Epithelial cell of proximal tubule (primary cell): Measurements from ENCODE around the gene SLC25A42. TPM values are rescaled to one million over a fixed set of nuclear protein-coding genes. Genes with fewer than 3 reads are reported as not detected.

ENCODE experiments used
- DNase-seq: peaks from one replicate; pipeline ENCODE4 v3.0.0-alpha.2; 2011; ENCODE audit warnings: low read depth
- H3K4me3 ChIP-seq: 2 replicates; pipeline ENCODE4 v1.5.1; 2011; ENCODE audit warnings: low read depth, mild to moderate bottlenecking, low read length
- total RNA-seq: library from RNA; depleted of rRNA; stranded (reverse); fragments of >200 nt; gene quantifications from 2 replicates; pipeline ENCODE4 v1.2.3, GENCODE V29; 2015
- TF ChIP-seq, protein P1 (sequence below): conservative IDR thresholded peaks from 2 replicates; pipeline ENCODE4 v1.5.1; 2012; ENCODE audit warnings: low read depth, mild to moderate bottlenecking, low read length

SLC25A42 gene
- total RNA-seq, 1 donor from 2014 or later, result 2.9 TPM

DNA sequence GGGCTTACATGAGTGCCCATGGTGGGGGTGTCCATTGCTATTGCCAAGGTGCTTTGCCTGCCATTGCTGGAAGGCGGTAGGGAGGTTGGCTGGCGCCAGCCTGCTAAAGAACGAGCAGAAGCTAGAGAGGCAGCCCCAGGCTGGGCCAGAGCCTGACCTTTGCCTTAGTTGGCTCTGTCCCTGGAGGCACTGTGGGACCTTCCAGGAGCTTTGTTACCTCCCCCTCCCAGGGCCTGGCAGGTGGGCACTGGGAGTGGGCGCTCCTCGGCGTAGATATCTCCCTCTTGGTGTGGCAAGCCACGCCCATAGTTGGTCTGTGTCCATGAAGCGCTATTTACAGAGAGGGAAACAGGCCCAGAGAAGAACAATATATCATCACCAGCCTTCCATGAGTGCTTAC lies 2.3 kb upstream of the SLC25A42 start:
- TF ChIP-seq, protein P1, sequence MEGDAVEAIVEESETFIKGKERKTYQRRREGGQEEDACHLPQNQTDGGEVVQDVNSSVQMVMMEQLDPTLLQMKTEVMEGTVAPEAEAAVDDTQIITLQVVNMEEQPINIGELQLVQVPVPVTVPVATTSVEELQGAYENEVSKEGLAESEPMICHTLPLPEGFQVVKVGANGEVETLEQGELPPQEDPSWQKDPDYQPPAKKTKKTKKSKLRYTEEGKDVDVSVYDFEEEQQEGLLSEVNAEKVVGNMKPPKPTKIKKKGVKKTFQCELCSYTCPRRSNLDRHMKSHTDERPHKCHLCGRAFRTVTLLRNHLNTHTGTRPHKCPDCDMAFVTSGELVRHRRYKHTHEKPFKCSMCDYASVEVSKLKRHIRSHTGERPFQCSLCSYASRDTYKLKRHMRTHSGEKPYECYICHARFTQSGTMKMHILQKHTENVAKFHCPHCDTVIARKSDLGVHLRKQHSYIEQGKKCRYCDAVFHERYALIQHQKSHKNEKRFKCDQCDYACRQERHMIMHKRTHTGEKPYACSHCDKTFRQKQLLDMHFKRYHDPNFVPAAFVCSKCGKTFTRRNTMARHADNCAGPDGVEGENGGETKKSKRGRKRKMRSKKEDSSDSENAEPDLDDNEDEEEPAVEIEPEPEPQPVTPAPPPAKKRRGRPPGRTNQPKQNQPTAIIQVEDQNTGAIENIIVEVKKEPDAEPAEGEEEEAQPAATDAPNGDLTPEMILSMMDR, result no peak
- DNase-seq, result no peak
- no peak overlapping the region for H3K4me3 ChIP-seq

DNA sequence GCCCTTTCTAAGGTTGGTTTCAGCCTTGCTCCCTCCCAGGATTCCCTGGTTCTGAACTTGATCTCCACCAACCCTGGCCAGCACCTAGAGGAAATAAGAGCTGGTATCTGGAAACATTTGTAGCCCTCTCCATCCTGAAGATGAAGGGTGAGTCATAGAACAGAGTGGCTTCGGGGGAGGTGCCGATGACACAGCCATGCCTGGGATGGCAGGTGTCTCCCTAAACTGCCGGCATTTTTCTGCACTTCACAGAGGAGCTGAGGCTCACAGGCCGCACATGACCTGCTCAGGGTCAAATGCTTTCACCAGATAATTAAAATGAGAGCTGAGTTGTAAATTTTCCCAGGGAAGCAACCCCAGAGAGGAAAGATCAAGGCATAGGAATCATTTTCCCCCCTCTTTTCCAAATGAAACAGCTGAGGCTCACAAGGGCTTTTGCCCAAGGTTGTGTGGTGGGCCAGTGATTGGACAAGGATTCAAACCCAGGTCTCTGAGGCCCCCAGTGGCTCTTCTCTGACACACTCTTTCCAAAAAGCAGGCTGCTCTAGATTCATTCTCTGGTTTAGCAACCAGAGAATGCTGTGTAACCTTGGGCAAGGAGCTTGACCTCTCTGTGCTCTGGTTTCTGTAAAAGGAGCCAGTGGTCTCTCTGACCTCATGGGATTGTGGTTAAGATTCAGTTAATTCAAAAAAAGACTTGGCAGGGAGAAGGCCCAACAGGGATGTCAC lies 1.2 kb upstream of the SLC25A42 start:
- TF ChIP-seq, protein P1, result no peak

DNA sequence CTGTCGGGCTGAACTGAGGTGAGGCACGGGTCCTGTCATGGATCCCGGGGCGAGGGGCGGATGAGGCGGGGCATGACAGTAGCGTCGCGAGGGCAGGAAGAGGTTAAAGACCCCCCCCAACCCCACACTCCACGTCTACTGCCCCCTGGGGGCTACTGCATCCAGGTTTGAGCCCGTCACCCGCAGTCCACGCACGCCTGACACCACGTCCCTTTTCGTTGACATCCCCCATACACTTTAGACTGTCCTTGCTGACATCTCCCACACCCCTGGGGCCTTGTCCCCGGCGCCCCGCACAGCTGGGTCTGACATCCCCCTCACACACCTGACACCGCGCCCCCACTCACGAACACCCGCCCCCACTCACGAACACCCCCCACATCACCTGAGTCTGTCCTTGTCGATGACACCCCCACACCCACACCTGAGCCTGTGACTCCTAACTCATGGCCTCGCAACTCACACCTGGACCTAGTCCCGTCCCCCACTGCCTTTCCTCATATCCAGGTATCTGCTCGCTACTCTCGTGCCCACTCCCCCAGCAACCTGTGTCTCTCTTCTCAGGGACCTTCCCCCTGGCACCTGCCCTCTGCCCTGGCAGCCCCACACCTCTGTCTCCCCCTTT lies 416 bp downstream of the SLC25A42 start:
- DNase-seq, result no peak
- TF ChIP-seq, protein P1, result peak; percentile 35
- H3K4me3 ChIP-seq, result peak overlapping the region; percentile 68

More for the DNA sequence above, 1.2 kb upstream of the SLC25A42 start:
- peak overlapping the region; percentile 68 for H3K4me3 ChIP-seq
- DNase-seq, result no peak

DNA sequence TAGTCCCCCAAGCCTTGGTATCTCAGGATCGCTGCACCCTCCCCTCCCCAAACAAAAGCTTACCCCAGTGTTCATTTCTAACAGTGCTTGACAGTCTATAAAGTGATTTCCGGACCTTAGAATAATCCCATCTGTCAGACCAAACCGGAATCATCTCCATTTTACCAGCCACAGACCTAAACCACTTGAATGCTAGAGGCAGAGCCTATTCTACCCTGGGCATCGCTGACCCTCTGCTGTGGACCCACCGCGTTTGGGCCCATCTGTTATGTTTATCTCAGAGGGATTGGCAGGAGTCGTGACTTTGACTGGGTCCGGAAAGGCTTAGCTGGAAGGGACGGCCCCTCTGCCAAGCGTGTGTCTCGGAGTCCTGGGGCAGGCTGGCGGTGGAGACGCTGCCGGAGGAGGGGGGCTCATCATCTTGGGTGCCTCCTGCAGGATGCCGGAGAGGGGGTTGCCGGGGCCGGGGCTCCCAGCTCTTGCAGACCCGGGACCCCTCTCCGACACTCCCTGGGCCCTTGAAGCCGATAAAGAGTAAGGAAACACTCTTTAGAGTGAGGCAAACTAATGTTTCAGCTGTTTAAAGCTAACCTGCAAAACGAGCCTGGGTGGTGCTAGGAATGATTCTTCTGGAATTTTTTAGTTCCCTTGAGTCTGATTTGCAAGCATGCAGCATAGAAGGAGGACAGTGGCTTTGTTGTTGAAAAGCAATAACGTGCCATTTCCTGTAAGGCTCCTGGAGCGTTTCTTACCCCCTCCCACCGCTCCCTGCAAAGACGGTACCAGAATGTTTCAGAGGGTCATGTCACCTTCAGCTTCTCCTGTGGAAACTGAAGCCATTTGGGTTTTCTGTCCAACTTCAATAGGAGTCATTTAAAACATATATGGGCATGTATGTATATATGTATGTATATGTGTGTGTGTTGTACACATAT lies 1.3 kb downstream of the SLC25A42 start:
- H3K4me3 ChIP-seq, result peak overlapping the region; percentile 68
- no peak for DNase-seq
- TF ChIP-seq, protein P1, result no peak

DNA sequence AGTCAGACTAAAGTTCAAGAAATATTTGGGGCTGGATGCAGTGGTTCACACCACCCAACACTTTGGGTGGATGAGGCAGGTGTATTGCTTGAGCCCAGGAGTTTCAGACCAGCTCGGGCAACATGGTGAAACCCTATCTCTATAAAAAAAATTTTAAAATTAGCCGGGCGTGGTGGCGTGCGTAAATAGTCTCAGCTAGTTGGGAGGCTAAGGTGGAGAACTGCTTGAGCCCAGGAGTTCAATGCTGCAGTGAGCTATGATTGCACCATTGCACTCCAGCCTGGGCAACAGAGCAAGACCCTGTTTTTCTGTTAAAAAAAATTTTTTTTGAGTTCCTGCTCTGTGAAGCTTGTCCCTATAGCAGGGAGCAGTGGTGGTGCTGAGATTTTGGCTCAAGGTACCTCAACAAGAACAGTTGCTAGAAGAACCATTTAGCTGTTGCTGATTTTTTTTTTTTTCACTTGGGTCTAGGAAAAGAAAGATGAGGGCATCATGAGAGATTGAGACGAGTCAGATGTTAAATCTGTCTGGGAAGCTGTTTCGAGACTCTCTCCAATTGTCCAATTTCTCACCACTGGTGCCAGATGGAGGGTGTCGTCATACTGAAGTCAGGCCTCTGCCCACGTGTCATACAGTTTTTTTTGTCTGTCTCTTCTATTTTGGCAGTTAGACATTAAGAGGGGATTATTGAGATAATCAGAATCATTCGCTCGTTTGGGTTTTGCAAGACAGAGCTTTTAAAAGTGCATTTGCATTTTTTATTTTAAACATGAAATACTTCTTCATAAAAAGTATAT lies 3.7 kb downstream of the SLC25A42 start:
- no peak overlapping the region for H3K4me3 ChIP-seq
- TF ChIP-seq, protein P1, result no peak
- DNase-seq, result peak; percentile 12
